NCI-H774 (cell line): ENCODE data around the gene FAF1.
"Not testable (repeated sequence)": the region's sequence is repeated elsewhere in the genome, so short reads cannot be mapped to it uniquely, and the experiment has no call there.

Experiments used
- DNase-seq: peaks from one replicate; lab custom pipeline; 2025; lab: John Stamatoyannopoulos, UW

Gene FAF1

DNA sequence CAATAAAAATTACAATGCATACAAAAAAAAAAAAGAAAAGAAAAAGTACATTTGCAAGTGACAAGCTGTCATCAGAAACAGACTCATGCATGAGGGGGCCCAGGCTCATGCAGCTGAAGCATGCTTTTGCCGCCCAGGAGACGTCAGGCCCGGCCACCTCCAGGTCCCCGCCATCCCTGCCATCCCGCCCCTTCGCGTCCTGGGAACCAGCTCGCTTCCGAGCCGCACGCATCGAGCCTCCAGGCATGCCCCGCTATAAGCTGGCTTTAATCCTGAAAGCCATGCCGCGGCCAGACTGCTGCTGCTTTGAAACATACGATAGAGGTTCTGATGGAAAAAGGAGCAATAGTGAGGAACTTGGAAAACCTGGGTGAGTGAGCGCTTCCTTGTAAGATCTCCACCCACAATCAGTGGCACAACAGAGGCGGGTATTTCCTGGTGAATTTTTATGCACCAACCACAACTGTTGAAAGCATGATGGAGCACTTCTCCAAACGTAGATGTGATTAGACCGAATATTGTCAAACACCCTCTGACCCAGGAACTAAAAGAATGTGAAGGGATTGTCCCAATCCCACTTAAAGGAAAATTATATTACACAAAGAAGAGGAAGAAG, 113.7 kb downstream of the FAF1 start:
- no peak for DNase-seq

DNA sequence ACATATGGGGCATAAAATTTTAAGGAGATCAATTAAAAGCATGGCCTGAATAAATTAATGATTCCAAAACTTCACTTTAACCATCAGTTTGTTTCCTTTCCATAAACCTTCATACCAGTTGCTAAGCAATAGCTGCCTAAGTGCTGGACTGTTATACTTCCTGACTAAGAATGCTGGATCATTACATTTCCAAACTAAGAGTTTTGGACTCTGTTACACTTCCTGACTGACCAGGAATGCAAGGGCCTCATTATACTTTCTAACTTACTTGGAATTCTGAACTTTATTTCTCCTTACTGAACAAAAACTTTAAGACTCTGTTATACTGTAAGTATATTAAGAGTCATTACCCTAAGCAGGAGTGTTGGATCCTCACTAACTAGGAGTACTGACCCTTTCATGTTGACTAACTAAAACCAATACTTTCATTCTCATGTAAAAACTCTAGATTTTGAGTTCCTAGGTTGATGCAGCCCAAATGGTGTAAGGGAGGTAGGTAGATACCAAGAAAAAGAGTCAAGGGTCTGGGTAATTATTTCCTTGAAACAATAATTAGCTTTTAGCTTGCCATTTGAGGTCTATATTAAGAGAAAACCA, 118.2 kb downstream of the FAF1 start:
- no peak for DNase-seq

- DNase-seq: no peak
Measured at GRCh38 chr1:50836117-50836516, 124.0 kb downstream of the FAF1 start.

DNA sequence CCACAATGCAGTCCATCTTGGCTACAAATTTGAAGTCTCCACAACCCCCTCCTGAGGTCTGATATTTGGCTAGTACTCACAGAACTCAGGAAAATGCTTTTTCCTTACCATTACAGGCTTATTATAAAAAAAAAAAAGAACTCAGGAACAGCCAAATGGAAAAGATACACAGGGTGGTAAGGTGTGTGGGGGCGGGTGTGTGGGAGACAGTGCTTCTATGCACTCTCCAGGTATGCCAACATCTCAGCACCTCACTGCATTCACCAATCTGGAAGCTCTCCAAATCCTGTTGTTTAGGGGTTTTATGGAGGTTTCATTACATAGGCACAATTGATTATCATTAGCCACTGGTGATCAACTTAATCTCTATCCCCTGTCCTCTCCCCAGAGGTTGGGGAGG, 126.9 kb downstream of the FAF1 start:
- no peak for DNase-seq

DNA sequence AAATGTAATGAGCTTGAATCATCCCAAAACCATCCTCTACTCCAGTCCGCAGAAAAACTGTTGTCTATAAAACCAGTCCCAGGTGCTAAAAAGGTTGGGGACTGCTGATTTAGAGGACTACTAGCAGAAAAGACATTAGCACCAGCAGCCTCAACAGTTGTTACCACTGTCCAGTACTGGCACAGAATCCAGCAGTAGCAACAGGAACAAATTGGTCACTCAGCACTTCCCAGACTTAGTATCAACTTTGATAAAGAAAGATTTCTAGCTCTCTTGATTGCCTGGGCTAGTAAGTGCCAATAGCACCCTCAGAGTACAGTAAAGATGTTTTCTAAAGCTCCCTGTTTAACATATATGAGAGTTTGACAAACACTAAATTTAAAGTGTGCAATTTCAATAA, 127.9 kb downstream of the FAF1 start:
- DNase-seq: no peak

DNA sequence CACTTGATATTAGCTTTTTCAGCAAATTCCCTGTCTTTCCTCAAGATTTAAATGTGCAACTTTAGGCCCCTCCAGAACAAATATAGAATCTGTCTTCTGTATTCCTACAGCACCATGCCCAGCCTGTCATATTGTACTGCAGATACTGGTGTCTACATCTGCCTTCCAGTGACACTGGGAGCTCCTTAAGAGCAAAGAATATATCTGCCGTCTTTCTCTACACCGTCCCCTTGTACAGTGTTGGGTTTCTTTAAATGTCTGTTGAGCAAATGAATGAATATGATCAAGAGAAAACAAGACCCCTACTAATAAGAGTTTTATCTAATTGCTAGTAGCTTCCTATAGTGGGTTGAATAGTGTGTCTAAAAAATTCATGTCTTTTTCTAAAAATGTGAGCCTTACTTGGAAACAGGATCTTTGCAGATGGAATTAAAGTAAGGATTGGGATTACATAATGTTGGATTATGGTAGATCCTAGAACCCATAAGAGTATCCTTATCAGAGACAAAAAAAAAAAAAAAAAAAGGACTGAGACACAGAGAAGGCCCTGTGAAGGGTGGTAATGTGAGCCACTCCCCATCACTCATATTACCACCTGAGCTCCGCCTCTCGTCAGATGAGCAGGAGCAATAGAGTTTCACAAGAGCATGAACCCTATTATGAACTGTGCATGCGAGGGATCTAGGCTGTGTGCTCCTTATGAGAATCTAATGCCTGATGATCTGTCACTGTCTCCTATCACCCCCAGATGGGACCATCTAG, 128.6 kb downstream of the FAF1 start:
- DNase-seq: no peak

DNA sequence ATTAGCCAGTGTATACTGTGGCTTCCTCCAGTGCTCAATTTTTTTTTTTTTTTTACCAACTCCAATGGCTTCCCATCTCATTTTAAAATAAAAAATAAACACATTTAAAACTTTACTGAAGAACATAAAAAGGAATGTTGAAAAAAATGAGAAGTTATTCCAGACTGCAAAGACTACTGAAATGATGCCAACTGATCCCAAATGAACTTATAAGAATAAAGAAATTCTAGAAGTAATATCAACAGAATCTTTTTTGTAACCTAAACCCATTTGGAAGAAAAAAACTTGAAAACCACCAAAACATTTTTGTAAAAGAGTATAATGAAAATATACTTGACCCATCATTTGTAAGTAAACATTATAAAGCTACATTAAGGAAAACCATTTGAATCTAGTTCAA, 129.4 kb downstream of the FAF1 start:
- DNase-seq: no peak

DNA sequence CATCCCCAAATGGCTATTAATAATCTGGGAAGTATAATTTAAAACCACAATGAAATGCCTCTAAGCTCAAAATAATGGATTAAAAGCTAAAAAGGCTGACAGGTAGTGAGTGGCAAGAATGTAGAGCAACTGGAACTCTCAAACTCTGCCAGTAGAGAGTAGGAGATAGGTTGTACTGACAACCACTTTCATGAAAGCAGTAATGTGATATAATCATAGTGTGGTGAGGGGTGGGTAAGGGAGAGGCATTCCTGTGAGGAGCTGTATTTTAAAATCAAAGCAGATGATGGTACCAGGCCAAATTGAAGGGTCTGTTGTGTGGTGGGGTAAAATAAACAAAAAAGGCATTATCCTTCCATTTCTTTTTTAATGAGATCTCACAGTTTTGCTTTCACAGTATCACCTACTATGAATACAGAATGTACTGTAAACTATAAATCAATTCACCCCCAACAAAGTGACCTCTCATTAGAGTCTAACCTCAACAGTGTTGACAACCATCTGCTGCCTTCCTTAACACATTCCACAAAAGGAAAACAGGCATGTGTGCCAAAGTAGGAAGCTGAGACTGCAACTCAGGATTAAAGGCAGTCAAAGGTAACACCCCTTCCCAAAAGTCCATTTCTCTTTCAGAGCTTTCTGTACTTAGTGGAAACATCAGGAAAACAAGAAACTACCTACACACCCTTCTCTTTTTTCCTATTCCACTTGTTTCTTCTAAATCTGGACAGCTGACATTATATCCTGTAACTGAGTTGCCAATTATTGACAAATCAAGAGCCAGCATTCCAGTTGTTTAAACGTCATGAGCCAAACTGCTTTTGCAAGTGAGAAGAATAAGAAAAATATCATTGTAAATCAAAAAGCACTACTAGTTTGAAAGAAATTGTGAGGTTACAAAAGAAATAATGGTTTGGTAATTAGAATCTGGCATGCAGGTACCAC, 130.8 kb downstream of the FAF1 start:
- no peak for DNase-seq

DNA sequence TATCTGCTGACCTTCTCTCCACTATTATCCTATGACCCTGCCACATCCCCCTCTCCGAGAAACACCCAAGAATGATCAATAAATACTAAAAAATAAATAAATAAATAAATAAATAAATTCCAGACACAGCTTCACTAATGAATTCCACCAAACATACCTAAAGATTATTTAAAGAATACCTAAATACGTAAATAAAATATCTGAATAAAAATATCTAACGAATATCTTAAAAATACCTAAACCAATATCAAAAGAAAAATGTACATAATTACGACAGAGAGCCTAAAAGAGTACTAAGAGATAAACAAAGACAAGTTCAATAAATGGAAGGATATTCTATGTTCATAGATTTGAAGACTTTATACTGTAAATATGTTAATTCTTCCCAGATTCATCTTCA, 132.5 kb downstream of the FAF1 start:
- no peak for DNase-seq

DNA sequence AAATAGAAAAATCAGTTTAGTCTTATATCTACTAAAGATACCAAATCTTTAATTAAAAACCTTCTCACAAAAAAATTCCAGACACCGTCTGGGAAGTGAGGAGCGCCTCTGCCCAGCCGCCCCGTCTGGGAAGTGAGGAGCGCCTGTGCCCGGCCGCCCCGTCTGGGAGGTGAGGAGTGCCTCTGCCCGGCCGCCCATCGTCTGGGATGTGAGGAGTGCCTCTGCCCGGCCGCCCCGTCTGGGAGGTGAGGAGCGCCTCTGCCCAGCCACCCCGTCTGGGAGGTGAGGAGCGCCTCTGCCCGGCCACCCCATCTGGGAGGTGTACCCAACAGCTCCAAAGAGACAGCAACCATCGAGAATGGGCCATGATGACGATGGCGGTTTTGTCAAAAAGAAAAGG, 133.3 kb downstream of the FAF1 start:
- not testable (repeated sequence) for DNase-seq

DNA sequence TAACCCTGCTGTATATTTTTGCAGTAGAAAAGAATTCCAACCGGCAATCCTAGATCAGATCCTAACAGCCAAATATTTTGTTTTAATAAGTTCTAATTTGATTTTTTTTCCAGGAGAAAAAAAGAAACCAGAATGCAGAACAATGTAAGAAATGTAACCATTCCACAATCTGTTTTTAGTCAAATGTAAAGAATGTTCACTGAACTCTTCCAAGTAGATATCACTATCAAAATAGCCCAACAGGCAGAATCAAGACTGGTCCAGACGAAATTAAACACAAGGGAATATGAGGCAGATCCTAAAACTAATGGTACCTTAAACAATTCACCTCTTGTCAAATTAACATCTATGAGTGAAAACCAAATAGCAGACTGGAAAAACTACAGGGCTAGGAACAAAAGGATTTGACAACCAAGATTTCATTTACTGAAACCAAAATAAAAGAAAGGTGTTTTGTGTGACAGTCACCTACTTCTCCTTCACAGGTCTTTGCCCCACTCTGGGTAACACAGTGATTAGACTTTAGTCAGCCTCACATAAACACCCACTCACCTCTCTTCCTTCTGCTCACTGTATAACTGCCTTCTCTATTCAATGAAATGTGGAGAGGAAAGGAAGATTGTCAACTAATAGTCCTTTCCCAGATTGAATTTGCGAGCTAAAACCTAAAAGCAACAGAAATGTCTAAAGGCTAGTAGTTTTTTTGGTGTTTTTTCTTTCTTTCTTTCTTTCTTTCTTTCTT, 137.9 kb downstream of the FAF1 start:
- no peak for DNase-seq

DNA sequence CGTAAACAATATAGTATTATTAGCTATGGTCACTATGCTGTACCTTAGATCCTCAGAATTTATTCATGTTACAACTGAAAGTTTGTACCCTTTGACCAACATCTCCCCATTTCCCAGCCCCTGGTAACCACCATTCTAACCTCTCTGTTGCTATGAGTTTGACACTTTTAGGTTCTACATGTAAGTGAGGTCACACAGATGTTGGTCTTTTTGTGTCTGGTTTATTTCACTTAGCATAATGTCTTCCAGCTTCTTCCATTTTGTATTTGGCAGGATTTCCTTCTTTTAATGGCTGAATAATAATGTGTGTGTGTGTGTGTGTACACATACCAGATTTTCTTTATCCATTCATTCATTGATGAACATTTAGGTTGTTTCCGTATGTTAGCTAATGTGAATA, 139.5 kb downstream of the FAF1 start:
- no peak for DNase-seq

GRCh38 chr1:50812346-50812745, 147.7 kb downstream of the FAF1 start:
- DNase-seq: no peak

- DNase-seq: no peak
Measured at GRCh38 chr1:50808296-50808695, 151.8 kb downstream of the FAF1 start.

DNA sequence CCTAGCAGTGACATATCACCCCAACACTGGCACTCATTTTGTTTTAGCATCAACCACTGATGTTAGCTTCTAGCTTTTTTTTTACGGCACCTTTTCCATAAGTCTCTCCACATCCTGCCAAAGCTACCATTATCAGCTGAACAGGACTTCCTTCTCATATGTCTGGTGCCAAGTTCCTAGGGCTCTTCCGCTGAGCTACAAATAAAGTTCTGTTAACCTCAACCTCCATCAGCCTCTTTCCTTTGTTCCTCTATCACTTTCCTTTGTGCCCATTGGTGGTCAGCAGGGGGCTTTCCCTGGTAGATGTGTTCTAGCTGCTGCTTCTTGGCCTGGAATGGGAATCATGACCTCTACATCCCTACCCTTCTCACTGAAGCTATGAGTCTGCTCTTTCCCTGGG, 163.8 kb downstream of the FAF1 start:
- no peak for DNase-seq

- DNase-seq: no peak
Measured at GRCh38 chr1:50793521-50793920, 166.5 kb downstream of the FAF1 start.

GRCh38 chr1:50787266-50787665, 172.8 kb downstream of the FAF1 start:
- no peak for DNase-seq

GRCh38 chr1:50783286-50783685, 176.8 kb downstream of the FAF1 start:
- DNase-seq: no peak

- no peak for DNase-seq
Measured at GRCh38 chr1:50780797-50781196, 179.3 kb downstream of the FAF1 start.

DNA sequence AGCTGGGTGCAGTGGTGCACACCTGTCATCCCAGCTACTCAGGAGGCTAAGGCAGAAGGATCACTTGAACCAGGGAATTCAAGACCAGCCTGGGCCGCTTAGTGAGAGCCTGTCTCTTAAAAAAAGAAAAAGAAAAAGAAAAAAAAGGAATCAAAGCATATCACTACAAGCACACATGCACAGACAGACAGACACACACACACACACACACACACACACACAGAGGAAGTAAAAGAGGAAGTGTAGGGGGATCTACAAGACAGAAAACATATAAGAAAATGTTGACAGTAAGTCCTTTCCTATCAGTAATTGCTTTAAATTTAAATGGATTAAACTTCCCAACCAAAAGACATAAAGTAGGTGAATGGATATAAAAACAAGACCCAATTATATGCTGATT, 180.3 kb downstream of the FAF1 start:
- DNase-seq: no peak

- DNase-seq: no peak
Measured at GRCh38 chr1:50775740-50776139, 184.3 kb downstream of the FAF1 start.
